DND-41 (cell line): ENCODE data around the gene CCDC74B.
"Not testable (repeated sequence)": the region's sequence is repeated elsewhere in the genome, so short reads cannot be mapped to it uniquely, and the experiment has no call there.

Experiments
- CTCF ChIP-seq: IDR thresholded peaks from 2 replicates; pipeline ENCODE4 v1.5.1; 2012; ENCODE audit warnings: borderline replicate concordance, low read length, moderate library complexity, mild to moderate bottlenecking; ENCODE audit not compliant: poor library complexity, severe bottlenecking; ENCODE audit errors: extremely low read depth
- EZH2 ChIP-seq: IDR thresholded peaks from 3 replicates; pipeline ENCODE4 v1.6.1; 2012; ENCODE audit warnings: borderline replicate concordance, low read depth, mild to moderate bottlenecking, moderate library complexity, low read length, inconsistent platforms; ENCODE audit not compliant: severe bottlenecking

GRCh38 chr2:130187859-130188792, 43.2 kb upstream of the CCDC74B start:
- not testable (repeated sequence) for TF ChIP-seq CTCF, EZH2
